NCI-H1417 (cell line): ENCODE results near the gene XPR1.
"Not testable (repeated sequence)": the region's sequence is repeated elsewhere in the genome, so short reads cannot be mapped to it uniquely, and the experiment has no call there.

Experiments
- DNase-seq, 3 experiments: peaks; one replicate each; lab custom pipeline; 2025; lab: John Stamatoyannopoulos, UW

The XPR1 gene

DNA sequence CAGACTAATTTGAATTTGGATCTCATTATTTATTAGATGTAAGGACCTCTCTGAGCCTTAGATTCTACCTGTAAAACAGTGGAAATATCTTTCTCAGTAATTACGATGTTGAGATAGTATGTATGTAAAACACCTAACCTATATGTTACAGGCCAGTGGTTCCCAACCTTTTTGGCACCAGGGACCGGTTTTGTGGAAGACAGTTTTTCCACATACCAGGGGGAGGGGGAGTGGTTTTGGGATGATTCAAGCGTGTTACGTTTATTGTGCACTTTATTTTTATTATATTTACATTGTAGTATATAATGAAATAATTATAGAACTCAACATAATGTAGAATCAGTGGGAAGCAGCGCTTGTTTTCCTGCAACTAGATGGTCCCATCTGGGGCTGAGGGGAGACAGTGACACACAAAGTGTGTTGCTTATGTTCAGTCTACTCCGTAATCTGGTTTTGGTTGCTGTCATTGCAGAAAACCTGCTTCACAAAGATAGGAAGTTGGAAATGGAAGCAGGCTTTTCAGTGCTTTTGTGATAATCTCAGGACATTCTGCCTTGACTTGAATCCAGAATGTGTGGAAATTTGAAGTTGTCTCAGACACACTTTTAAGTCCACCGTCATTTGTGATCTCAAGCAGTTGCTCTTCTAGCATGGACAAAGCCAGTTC, 12.8 kb downstream of the XPR1 start:
- DNase-seq: peak in 1 of 3 experiments; percentile 50

DNA sequence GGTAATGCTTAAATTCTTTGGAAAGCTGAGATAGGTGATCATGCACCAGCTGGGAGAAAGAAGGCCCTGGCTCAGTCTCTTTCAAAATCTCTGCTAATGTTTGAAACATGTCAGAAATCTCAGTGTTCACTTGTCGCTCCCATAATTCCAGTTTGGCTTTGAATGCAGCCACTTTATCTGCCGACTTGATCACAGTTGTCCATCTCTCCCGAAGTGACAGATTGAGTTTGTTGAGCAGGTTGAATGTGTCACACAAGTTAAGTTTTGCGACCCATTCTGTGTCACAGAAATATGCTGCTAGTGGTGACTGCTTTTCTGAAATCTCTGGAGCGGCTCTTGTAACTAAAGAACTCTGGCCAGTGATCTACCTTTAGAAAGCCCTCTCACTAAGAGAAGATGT, 13.4 kb downstream of the XPR1 start:
- not testable (repeated sequence) for DNase-seq

DNA sequence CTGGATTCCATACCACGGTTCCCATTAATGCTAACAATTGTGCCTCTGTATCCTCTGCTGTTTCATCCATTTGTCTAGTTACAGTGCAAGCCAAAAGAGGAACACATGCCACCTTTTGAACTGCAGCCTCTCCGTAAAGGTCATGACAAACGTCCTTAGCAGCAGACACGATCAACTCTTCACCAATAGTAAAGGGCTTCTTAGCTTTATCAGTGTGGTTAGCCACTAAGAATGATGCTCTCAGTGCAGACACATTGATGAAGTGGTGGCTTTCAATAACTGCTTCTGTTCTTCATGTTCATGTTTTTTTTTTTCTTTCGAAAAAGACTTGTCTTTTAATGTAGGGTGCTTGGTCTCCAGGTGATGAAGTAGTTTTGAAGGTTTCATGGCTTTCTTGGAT, 14.3 kb downstream of the XPR1 start:
- DNase-seq: no peak

DNA sequence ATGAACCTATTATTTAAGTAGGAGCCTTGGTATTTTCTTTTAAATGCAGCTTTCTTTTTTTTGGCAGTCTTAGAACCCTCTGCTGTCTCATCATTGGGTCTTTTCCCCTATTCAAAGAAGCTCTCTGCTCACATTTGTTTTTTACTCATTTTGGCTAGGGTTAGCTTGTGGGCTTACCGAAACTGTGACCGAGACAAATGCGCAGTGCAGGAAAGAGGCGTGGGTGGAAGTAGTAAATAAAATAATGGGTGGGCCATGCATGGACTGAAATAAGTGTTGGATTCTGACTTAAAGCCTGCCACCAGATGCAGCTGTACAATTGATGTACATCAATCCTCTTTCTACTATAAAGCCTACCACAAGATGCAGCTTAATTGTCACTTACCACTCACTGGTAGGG, 14.7 kb downstream of the XPR1 start:
- no peak for DNase-seq

DNA sequence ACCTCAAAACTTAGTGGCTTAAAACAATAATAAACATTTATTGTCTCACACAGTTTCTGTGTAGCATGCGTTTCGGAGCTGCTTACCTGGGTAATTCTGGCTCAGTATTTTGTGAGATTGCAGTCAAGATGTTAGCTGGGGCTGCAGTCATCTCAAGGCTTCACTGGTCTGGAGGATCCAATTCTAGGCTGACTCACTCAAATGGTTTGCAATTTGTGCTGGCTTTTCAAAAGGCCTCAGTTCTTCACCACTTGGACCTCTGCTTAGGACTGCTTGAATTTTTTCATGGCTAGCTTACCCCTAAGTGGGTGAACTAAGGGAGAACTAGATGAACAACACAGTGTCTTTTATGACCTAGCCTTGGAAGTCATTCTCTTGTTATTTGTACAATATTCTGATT, 21.0 kb downstream of the XPR1 start:
- DNase-seq: no peak

DNA sequence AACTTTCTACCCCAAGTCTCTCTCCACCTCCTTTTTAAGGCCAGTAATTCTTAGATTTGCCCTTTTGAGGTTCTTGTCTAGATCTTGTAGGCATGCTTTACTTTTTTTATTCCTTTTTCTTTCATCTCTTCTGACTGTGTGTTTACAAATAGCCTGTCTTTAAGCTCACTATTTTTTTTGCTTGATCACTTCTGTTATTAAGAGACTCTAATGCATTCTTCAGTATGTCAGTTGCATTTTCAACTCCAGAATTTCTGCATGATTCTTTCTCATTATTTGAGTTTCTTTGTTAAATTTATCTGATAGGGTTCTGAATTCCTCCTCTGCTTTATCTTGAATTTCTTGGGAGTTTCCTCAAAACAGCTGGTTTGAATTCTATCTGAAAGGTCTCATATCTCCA, 30.9 kb downstream of the XPR1 start:
- DNase-seq: no peak

DNA sequence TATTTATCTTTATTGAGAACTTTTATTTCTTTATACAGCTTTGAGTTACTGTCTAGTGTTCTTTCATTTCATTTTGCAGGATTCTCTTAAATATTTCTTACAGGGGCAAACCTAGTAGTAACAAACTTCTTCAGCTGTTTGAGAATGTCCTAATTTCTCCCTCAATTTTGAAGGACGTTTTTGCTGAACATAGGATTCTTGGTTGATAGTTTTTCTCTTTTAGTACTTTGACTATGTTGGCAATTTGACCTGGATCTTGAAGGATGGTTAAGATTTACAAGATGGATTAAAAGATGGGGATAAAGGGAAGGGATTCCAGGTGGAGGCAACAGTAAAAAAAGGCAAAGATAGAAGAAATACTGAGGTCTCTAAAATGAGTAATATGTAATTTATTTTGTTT, 38.9 kb downstream of the XPR1 start:
- DNase-seq: no peak

DNA sequence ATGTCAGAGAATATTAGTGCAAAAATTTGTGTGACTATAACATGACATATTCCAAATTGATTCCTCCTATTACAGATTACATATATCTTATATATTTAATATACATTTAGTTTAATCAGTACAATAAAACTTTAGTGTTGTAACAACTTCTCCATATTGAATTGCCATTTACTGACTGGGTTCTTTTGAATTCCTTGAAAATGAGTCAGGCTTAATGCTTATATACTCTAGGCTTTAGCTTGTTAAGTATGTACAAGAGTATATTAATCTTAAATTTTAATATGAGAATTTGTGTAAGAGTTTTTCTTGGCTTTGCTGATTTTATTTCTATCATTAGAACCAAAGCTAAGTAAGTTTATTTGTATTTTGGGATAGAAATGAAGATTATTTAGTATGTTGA, 40.3 kb downstream of the XPR1 start:
- DNase-seq: no peak

DNA sequence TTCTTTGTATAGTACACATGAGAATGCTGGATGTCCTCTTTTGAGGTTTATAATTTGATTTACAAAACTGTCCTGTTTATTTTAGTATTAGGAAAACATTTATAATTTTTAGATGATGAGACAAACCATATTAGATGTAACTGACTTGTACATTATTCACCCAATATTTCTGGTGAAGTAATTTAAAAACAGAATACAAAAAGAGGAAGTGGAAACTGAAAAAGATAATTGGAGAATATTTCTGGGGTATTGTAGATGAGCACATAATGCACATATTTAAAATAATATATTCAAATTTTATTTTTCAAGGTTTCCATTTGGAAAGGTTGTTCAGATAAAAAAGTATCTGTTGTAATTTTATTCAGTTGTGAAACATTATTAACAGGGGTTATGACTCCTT, 40.7 kb downstream of the XPR1 start:
- no peak for DNase-seq

DNA sequence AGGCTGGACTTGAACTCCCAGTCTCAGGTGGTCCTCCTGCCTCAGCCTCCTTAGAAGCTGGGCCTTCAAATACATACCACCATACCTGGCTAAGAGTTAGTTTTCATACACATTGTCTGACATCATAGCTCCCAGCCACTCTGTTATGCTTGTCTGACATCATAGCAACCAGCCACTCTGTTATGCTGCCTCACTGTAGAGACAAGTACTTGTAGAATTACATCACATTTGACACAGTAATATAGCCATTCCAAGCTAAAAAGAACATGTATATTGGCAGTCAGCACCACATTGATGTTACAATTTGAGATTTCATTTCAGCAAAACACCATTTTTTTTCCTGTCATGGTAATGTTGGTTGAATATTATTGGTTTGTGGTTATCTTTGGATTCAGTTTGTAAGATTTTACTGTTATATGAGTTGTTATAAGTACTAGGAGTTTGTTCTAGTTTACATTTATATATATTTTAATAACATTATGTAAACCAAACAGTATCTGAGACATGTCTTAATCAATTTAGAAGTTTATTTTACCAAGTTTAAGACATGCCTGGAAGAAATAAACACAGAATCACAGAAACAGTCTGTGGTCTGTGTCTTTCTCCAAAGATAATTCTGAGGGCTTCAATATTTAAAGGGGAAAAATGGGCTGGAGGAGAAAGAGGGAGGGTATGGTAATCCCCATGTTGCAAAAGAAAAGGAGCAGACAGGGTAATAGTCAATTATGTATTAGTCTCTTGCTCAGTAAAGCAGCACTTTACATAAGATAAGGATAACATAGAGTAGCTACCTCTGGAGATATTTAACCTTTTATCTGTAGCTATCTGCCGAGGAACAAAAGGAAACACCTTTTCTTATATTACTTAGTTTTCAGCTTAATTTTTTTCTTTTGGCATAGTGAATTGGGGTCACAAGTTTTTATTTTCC, 43.0 kb downstream of the XPR1 start:
- no peak for DNase-seq

DNA sequence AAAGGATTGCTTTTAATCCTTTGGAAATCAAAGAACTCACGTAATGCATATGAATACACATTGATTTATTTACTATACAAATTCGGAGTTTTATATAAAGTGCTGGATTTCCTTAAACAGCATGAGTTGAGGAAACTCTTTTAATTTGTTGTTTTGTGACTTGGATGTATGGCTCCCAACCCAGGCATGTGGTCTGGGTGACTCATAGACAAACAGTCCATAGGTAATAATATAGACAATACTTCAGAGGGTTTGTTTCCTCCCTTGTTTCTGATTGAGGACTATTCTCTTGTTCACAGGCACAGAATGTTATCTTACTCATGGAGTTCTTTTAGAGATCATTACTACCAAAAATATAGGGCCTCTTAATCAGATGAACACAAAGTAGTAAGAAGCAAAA, 43.8 kb downstream of the XPR1 start:
- no peak for DNase-seq

DNA sequence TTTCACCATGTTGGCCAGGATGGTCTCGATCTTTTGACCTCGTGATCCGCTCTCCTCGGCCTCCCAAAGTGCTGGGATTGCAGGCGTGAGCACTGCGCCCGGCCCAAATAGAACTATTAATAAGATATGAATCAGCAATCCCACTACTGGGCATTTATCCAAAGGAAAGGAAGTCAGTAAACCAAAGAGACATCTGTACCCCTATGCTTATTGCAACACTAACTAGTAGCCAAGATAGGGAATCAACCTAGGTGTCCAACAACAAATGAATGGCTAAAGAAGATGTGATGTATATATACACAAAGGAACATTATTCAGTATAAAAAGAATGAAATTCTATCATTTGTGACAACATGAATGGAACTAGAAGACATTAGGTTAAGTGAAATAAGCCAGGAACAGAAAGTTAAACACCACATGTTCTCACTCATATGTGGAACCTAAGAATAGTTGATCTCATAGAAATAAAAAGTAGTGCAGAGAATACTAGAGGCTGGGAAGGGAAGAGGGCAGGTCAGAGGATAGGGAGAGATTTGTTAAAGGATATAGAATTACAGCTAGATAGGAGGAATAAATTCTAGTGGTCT, 48.8 kb downstream of the XPR1 start:
- no peak for DNase-seq

DNA sequence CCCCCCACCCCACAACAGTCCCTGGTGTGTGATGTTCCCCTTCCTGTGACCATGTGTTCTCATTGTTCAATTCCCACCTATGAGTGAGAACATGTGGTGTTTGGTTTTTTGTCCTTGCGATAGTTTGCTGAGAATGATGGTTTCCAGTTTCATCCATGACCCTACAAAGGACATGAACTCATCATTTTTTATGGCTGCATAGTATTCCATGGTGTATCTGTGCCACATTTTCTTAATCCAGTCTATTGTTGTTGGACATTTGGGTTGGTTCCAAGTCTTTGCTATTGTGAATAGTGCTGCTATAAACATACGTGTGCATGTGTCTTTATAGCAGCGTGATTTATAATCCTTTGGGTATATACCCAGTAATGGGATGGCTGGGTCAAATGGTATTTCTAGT, 51.3 kb downstream of the XPR1 start:
- DNase-seq: not testable (repeated sequence)

DNA sequence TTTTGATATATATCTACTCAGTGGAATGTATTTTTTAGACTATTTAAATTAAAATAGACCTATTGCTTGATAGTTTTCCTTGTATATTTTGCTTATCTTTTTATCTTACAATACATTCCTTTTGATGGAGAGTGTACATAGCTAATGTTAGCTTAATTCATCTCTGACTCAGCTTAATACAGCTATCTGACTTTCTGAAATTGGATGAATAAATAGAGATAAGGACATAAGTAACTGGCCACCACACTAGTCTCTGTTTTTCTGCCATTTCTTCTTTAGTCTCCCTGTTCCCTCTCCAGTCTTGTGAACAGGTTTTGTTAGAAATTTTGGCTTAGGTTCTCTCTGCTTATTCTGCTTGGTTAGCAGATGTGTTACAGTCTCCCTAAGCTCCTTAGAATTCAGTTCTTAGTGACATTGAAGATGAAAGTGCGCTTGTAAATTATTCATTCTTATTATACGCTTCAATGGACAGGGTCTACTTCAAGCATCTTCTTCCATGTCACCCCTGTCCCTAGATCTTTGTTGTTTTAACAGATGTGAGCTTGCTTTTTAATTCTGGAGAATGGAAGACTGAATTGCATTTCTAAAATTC, 59.6 kb downstream of the XPR1 start:
- DNase-seq: peak in 1 of 3 experiments; percentile 30

DNA sequence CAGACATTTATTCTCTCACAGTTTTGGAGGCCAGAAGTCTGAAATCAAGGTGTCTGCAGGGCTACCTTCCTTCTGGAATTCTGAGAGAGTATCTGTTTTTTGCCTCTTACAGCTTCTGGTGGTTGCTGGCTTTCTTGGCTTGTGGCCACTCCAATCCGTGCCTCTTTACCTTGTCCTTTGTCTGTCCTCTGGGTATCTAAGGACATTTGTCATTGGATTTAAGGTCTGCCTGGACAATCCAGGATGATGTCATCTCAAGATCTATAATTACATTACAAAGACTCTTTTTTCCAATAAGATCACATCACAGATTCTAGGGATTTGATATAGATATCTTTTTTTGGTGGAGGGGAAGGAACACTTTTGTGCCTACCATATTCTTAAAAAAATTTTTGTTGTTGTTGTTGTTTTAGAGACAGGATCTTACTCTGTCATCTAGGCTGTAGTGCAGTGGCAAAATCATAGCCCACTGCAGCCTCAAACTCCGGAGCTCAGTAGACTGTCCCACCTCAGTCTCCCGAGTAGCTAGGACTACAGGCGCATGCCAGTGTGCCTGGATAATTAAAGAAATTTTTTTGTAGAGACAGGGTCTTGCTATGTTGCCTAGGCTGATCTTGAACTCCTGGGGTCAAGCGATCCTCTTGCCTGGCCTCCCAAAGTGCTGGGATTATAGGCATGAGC, 61.9 kb downstream of the XPR1 start:
- DNase-seq: no peak

DNA sequence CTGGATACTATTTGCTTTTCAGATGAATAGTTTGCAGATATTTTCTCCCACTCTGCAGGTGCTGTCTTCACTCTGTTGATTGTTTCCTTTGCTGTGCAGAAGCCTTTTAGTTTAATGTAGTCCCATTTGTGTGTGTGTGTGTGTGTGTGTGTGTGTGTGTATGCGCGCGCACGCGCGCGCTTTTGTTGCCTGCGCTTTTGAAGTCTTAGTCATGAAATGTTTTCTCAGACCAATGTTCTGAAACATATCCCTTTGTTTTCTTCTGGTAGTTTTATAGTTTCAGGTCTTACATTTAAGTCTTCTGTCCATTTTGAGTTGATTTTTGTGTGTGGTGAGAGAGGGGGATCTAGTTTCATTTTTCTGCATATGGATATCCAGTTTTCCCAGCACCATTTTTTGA, 63.5 kb downstream of the XPR1 start:
- no peak for DNase-seq

DNA sequence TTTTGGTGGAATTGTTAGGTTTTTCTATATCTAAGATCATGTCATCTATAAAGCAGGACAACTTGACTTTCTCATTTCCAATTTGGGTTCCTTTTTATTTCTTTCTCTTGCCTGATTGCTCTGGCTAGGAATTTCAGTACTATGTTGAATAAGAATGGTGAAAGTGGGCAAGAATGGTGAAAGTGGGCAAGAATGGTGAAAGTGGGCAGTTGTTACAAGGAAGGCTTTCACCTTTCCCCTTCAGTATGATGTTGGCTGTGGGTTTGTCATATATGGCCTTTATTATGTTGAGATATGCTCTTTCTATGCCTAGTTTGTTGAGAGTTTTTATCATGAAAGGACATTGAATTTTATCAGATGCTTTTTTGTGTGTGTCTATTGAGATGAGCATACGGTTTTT, 64.5 kb downstream of the XPR1 start:
- DNase-seq: no peak

DNA sequence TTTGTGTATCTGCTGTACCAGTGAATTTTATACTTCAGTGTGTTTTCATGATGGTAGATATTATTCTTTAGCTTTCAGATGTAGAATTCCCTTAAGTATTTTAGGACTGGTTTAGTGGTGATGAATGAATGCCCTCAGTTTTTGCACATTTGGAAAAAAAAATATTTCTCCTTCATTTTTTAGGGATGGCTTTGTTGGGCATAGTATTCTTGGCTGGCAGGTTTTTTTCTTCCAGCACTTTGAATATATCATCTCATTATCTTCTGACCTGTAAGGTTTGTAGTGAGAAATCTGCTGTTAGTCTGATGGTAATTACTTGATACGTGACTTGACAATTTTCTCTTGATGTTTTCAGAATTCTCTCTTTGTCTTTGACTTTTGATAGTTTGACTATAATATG, 66.8 kb downstream of the XPR1 start:
- DNase-seq: no peak

DNA sequence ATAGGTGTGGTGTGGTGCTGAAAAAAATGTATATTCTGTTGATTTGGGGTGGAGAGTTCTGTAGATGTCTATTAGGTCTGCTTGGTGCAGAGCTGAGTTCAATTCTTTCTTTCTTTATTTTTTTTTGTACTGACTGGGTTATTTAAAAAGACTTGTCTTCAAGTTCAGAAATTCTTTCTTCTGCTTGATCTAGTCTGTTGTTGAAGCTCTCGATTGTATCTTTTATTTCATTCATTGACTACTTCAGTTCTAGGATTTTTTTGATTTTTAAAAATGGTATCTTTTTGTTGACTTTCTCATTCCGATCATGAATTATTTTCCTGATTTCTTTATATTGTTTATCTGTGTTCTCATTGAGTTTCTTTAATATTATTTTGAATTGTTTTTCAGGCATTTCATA, 70.6 kb downstream of the XPR1 start:
- not testable (repeated sequence) for DNase-seq

DNA sequence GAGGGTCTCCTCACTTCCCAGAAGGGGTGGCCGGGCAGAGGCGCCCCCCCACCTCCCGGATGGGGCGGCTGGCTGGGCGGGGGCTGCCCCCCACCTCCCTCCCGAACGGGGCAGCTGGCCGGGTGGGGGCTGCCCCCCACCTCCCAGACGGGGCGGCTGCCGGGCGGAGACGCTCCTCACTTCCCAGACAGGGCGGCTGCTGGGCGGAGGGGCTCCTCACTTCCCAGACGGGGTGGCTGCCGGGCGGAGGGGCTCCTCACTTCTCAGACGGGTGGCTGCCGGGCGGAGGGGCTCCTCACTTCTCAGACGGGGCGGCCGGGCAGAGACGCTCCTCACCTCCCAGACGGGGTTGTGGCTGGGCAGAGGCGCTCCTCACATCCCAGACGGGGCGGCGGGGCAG, 78.9 kb downstream of the XPR1 start:
- DNase-seq: not testable (repeated sequence)

DNA sequence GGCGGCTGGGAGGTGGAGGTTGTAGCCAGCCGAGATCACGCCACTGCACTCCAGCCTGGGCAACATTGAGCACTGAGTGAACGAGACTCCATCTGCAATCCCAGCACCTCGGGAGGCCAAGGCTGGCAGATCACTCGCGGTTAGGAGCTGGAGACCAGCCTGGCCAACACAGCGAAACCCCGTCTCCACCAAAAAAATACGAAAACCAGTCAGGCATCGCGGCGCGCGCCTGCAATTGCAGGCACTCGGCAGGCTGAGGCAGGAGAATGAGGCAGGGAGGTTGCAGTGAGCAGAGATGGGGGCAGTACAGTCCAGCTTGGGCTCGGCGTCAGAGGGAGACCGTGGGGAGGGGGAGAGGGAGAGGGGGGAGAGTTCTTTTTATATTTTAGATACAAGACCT, 79.4 kb downstream of the XPR1 start:
- DNase-seq: not testable (repeated sequence)

DNA sequence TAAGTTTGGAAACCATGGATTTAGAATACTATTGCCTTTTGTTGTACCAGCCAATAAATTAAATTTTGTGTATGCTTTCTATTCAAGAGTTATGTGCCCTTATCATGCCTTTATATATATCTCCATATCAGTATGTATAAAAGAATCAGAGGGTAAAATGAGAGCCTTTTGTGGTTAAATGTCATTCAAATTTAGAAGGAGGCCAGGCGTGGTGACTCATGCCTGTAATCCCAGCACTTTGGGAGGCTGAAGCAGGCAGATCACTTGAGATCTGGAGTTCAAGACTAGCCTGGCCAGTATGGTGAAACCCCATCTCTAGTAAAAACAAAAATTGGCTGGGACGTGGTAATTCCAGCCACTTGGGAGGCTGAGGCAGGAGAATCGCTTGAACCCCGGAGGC, 88.9 kb downstream of the XPR1 start:
- DNase-seq: no peak
